Neural progenitor cell (in vitro differentiated cells): ENCODE data around the gene UCK2.

Experiments used
- EZH2 ChIP-seq: fragments of 200-600 bp; sonication (generic); IDR thresholded peaks from 2 replicates; pipeline ENCODE4 v1.6.1; 2017; ENCODE audit warnings: antibody characterized with exemption, mild to moderate bottlenecking, moderate library complexity
- TF ChIP-seq, protein P1 (sequence below): fragments of 200-600 bp; sonication (generic); IDR thresholded peaks from 2 replicates; pipeline ENCODE4 v1.5.1; 2017; ENCODE audit warnings: antibody characterized with exemption, mild to moderate bottlenecking

- TF ChIP-seq EZH2 = no peak
- TF ChIP-seq, protein P1, sequence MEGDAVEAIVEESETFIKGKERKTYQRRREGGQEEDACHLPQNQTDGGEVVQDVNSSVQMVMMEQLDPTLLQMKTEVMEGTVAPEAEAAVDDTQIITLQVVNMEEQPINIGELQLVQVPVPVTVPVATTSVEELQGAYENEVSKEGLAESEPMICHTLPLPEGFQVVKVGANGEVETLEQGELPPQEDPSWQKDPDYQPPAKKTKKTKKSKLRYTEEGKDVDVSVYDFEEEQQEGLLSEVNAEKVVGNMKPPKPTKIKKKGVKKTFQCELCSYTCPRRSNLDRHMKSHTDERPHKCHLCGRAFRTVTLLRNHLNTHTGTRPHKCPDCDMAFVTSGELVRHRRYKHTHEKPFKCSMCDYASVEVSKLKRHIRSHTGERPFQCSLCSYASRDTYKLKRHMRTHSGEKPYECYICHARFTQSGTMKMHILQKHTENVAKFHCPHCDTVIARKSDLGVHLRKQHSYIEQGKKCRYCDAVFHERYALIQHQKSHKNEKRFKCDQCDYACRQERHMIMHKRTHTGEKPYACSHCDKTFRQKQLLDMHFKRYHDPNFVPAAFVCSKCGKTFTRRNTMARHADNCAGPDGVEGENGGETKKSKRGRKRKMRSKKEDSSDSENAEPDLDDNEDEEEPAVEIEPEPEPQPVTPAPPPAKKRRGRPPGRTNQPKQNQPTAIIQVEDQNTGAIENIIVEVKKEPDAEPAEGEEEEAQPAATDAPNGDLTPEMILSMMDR = no peak
Measured at GRCh38 chr1:165793951-165794350, 33.5 kb upstream of the UCK2 start.
